ENCODE results near the gene FANCD2.
A peak's percentile ranks its signal among the peaks of the same experiment; 100 is the strongest.
"Not testable (repeated sequence)": the region's sequence is repeated elsewhere in the genome, so short reads cannot be mapped to it uniquely, and the experiment has no call there.

Gene FANCD2

DNA sequence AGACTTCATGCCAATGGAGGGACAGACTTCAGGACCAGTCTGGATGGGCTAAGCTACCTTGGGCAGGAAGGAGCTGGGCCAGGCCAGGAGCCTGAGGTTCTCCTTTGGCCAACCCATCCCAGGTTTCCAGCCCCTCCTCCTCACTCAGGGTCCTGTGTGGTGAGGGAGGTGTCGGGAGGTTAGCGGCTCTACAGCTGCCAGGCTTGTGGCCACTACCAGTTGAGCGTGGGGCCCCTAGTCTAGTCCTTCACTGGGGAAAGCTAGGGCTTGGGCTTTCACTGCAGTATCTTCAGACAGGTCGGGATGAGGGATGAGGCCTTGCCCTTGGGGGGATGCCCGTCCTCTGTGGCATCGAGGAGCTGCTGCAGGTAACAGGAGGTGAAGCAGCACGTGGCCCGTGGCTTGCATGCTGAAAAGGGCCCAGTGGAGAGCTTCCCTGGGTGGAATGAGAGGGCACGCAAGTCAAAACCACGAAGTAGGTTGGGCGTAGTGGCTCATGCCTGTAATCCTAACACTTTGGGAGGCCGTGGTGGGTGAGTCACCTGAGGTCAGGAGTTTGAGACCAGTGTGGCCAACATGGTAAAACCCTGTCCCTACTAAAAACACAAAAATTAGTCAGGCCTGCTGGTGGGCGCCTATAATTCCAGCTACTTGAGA lies 8.5 kb upstream of the FANCD2 start:
- DNase-seq = no peak

DNA sequence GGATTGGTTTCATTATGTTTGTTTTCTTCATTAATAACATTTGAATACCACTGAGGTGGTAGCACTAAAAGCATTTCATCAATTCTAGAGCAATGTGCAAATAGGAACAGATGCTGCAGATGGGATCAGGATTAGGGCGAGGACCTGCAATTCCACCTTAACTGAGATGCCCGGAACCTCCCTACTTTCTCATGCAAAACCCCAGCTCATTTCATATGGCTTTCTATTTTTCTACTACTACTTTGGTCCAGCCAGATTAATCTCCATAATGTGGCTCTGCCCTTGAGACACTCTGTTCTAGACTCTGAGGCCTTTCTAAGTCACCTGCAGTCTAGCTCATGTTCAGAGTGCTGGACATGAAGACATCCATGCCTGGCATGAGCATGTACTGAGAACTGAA lies 7.4 kb upstream of the FANCD2 start:
- not testable (repeated sequence) for DNase-seq

DNA sequence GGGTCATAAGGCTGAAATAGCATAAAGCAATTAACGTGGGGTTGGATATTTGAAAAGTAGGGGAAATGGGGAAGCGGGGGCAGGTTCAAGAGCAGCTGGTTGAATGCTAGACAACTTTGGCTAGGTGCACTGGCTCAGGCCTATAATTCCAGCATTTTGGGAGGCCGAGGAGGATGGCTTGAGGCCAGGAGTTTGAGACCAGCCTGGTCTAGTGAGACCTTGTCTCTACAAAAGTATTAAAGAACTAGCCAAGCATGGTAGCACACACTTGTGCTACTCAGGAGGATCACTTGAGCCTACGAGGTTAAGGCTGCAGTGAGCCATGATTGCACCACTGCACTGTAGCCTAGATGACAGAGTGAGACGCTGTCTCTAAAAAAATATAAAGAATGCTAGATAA lies 6.9 kb upstream of the FANCD2 start:
- DNase-seq = no peak

DNA sequence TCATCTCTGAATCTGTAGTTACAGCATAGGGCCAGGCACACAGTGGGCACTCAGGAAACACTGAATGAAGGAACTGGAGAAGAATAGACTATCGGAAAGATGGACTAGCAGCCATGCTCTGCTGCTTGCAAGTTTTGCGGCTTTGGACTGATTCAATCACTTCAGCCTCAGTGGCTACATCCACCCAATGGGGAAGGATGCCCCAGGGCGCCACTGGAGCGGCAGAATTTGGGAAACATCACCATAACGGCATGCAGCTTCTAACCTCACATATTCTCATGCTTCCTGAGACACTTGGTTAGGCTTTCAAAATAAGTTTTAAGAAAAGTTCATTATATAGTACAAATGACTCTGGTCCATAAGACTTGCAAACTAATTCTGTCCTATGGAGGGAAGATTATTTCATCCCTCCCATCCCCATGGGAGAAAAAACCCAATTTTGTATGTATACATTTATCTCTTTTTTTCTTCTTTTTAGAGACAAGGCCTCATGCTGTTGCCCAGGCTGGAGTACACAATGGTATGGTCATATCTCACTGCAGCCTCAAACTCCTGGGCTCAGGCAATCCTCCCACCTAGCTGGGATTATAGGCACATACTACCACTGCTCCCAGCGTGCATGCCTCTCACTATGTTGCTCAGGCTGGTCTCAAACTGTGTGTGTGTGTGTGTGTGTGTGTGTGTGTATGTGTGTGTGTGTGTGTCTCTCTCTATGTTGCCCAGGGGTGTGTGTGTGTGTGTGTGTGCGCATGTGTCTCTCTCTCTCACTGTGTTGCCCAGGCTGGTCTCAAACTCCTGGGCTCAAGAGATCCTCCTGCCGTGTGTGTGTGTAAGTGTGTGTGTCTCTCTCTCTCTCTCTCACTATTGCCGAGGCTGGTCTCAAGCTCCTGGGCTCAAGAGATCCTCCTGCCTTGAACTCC lies 4.1 kb upstream of the FANCD2 start:
- no peak for DNase-seq

DNA sequence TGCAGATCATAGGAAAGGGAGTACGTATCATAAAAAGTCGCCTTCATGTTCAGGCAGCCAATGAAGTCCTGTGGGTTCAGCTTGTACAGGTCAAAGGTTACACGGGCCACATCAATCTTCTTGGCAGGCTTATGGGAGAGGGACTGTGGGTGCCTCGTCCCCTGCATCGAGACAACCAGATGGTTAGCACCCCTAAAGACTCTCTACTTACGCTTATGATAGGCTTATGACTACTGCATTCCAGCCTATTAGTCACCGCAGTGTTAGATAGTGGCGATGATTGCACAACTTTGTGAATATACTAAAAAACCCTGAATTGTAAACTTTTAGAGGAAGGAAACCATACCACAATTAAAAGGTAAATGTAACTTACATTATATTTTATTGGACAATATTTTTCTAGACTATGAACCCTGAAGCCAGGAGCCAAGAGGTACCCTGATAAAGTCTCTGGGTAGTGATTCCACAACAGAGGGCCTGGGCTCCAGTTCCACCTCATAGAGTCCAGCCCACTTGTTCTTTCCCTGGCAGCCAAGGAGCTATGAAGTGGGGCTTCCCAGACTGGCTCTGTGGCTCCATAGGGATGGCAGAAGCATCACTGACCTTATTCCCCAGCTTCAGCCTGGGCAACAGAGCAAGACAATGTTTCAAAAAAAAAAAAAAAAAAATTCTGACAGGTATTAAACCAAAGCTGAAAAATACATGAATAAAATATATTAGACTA lies 2.5 kb upstream of the FANCD2 start:
- DNase-seq = no peak

DNA sequence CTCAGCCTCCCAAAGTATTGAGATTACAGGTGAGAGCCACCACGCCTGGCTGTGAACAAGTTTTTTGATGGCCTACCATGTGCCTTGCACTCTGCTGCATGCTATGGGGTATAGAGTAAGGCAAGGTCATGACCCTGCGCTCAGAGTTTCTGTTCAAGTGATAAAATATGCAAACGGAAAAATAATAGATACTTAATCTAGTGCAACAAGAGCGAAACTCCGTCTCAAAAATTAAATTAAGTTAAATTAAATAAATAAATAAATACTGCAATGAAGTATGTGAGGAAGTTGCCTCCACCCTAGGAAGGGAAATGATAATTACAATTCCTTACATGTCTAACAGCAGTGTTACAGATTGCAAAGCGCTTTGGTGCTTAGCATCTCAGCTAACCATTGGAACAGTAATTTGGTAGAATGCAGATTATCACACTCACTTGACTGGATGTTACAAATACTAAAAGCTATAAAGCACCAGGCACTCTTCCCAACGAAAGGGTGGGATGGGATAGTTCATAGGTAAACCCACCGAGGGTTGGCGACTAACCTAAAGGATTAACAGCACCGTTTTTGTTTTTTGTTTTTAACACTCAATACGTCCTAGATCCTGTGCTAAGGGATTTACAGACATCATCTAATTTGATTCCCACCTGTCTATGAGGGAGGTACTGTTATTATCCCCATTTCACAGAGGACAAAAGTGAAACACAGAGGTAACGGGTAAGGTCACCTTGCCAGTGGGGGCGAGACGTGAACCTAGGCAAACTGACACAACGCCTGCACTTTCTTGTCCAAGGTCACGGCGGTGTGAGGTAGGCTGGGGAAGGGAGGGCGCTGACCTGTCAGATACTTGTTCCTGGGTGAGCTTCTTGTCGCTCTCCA lies 793 bp upstream of the FANCD2 start:
- DNase-seq = peak; percentile 40

DNA sequence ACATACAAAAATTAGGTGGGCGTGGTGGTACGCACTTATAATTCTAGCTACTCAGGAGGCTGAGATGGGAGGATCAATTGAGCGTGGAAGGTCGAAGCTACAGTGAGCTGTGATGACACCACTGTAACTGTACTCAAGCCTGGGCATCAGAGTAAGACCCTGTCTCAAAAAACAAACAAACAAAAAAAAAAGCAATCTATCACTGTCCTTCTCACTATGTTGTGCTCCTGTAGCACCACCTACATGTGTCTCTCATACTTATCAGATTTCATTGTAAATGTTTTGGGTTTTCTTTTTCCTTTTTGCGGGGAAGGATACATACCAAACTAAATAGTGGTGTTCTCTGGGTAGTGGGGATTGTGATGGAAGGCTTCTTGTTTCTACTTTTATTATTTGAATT lies 14.8 kb downstream of the FANCD2 start:
- DNase-seq = no peak

DNA sequence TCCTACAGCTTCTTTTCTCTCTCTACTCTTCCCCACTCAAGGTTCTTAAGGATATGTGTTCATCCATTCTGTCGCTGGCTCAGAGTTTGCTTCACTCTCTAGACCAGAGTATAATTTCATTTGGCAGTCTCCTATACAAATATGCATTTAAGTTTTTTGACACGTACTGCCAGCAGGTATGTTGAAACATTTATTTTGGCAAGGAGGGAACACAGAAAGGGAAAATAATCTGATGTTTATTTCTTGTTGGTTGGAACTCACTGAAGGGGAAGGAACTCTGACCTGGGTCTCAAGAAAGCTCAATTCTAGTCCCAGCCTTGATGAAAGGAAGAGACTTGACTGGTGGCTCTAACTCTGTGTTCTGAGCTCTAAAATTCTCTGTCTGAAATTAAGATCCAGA lies 21.6 kb downstream of the FANCD2 start:
- DNase-seq = no peak

DNA sequence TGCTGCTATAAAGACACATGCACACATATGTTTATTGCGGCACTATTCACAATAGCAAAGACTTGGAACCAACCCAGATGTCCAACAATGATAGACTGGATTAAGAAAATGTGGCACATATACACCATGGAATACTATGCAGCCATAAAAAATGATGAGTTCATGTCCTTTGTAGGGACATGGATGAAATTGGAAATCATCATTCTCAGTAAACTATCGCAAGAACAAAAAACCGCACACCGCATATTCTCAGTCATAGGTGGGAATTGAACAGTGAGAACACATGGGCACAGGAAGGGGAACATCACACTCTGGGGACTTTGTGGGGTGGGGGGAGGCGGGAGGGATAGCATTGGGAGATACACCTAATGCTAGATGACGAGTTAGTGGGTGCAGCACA lies 26.8 kb downstream of the FANCD2 start:
- DNase-seq = not testable (repeated sequence)

DNA sequence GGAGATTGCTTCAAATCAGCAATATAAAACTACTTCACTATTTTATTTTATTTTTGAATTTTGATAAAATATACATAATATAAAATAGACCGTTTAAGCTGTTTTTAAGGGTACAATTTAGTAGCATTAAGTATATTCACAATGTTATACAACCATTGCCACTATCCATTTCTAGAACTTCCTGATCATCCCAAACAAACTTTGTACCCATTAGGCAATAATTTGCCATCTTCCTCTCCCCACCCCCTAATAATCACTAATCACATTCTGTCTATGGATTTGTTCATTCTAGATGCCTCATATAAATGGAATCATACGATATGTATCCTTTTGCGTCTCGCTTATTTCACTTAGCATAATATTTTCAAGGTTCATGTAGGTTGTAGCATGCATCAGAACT lies 28.9 kb downstream of the FANCD2 start:
- DNase-seq = no peak

DNA sequence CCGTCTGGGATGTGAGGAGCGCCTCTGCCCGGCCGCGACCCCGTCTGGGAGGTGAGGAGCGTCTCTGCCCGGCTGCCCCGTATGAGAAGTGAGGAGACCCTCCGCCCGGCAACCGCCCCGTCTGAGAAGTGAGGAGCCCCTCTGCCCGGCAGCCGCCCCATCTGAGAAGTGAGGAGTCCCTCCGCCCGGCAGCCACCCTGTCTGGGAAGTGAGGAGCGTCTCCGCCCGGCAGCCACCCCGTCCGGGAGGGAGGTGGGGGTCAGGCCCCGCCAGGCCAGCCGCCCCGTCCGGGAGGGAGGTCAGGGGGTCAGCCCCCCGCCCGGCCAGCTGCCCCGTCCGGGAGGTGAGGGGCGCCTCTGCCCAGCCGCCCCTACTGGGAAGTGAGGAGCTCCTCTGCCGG lies 43.8 kb downstream of the FANCD2 start:
- DNase-seq = not testable (repeated sequence)

DNA sequence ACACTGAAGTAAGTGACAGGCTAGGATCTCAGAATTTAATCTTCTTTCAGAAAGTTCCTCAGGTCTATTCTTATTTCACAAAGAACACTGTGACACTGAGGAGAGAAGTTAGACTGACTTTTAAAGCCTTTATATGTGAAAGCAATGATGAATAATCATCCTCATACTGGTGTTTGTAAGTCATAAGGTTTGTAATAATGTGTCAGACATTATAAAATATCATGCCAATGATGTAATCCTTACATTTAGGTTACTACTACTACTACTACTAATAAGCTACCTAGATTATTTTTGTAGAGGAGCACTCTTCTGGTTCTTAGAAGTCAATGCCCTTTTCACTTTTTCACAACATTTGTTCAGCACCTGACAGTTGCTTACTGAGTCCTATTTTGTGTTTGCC lies 48.4 kb downstream of the FANCD2 start:
- no peak for DNase-seq

DNA sequence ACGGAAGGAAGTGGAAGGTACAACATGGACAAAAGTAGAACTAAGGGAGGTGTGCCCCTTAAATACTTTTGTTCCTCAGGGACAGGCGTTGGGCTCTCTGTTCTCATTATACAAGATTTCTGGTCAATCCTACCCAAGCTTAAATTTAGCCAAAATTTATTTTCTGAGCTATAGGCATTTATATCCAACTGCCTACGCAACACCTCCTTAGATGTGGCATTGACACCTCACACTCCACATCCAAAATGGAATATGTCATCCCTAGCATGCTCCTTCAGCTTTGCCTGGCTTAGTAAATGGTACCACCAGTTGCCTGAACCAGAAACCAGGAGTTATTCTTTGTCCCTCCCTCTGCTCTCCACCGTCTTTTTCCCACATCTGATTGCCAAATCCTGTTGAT lies 55.6 kb downstream of the FANCD2 start:
- DNase-seq = no peak

DNA sequence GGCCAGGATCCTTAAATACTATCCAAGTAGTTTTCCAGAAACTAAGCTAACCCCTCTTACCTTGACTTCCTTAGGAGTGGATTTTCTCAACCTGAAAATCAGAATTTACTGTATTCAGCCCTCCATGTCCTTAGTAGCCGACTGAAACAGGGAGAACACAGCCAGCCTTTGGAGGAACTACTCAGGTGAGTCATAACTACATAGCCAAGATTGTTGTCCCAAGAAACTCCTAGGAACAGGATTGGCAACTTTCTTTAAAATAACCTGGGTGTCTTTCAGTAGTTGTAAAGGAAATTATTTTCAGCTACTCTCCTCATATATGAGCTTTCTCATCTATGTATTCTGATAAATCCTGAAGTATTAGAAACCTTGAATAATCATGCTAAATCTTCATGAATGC lies 59.5 kb downstream of the FANCD2 start:
- no peak for DNase-seq

DNA sequence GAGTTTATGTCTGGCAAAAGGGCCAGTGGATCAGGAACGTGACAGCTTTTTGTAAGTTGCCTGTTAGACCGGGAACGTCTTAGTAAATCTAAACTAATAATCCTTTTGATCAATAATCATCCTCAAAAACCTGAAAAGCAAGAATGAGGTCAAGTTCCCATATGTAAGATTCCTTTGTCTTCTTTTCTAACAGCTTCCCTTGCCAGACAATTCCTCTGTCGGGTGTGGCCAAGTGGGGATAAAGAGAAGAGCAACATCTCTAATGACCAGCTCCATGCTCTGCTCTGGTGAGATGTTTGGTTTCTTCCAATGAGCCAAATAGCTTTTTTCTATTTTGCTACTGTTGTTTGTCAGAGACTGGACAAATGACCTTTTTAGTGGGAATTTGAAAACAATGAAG lies 62.0 kb downstream of the FANCD2 start:
- no peak for DNase-seq

DNA sequence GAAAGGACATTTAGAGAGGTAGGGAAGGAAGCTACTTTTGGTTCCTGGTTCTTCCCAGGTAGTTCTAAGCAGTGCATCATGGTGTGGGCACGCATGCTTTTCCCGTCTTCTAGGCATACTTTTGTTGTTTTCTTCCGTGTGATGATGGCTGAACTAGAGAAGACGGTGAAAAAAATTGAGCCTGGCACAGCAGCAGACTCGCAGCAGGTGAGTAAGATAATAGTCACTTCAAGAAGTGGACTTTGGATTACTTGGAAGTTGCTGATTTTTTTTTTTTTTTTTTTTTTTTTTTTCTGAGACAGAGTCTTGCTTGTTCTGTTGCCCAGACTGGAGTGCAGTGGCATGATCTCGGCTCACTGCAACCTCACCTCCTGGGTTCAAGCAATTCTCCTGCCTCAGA lies 63.9 kb downstream of the FANCD2 start:
- DNase-seq = no peak

DNA sequence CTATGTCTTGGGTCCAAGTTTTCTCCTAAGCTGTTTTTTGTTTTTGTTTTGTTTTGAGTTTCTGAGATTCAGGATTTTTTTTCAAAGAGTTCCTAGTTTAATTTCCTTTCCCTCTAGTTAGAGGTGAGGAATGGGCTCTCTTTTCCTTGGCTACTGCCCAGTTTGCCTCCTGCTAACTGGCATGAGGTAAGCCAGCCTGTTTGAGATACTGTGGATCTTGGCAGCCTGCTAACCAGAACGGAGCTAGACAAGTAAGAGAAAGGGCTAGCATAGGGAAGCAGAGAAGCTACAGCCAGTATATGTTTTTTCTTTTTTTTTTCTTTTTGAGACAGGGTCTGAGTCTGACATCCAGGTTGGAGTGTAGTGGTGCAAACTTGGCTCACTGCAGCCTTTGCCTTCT lies 64.5 kb downstream of the FANCD2 start:
- DNase-seq = not testable (repeated sequence)

DNA sequence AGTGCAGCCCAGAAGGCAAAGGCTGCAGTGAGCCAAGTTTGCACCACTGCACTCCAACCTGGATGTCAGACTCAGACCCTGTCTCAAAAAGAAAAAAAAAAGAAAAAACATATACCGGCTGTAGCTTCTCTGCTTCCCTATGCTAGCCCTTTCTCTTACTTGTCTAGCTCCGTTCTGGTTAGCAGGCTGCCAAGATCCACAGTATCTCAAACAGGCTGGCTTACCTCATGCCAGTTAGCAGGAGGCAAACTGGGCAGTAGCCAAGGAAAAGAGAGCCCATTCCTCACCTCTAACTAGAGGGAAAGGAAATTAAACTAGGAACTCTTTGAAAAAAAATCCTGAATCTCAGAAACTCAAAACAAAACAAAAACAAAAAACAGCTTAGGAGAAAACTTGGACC lies 65.2 kb downstream of the FANCD2 start:
- DNase-seq = not testable (repeated sequence)

DNA sequence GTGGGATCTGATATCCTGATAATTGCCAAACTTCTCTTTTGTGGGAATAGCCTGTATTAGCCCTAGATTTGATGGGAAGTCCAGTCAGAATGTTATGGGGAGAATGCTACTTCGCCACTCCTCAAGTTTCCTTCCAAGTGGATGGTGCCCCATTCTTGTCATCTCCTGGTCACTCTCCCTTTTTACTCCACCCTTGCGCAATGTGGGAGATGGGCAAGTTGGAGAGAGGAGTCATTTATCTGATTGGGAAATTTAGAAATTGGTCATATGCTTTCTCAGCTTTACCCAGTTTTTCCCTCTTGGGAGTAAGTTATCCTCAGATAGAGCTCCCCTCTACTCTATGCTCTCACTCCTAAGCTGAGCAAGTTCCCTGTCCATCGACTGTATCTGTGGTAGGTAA lies 67.4 kb downstream of the FANCD2 start:
- DNase-seq = no peak

DNA sequence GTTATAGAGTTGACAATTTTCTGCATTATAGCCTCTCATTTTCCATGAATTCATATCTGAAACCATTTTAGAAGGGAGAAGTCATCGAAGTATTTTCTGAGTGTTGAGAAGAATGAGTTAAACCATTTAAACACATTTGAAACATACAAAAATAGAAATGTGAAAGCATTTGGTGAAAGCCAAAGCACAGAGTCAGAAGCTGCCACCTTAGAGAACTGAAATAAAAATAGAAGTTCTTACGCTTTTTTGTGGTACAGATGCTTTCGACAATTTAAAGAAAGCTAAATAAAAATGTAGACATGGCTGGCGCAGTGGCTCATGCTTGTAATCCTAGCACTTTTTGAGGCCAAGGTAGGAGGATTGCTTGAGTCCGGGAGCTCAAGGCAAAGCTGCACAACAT lies 72.8 kb downstream of the FANCD2 start:
- no peak for DNase-seq

DNA sequence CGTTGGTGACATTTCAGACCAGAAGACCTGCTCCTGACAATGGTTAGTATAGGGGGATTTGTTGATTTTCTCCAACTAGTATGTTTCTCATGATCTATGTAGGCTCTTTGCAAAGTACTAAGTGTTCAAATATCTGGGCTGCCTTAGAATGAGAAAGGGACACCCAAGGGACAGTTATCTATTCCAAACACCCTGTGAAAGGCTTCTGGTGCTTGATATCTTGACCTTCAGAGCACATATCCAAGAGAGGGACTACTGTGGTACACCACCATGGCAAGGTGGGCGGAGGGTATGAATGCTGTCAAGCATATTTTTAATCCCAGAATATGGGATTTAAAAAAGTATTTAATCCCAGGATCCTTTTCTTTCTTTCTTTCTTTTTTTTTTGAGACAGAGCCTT lies 80.7 kb downstream of the FANCD2 start:
- DNase-seq = no peak

DNA sequence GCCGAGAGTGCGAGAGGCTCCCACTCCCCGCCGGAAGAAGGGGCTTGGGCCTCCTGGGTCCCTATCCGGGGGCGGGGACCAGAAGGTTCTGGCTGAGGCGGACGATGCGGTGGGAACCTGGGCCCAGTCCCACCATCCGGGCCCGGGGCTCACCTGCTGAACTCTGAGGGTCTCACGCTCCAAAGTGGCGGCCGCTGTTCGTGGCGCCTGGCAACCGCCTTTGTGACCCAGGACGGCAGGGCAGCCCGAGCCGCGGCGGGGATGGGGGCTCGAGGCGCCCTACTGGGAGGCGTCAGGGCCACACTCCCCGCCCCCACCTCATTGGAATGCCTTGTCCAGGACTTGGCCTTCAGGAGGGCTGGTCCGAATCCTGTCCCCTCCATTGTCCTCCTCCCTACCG lies 81.9 kb downstream of the FANCD2 start, which contains the start of gene FANCD2OS:
TSS of gene FANCD2OS (minus strand) at position 165 of the 400 bp plus-strand sequence. CDS start 3,481 bp downstream, outside the sequence.
- DNase-seq = no peak
